AG09319 (cell line): ENCODE measurements around the gene LRRC23.
A peak's percentile ranks its signal among the peaks of the same experiment; 100 is the strongest.

Source experiments
- DNase-seq: peaks from one replicate; pipeline ENCODE4 v3.0.0-alpha.2; 2010; ENCODE audit warnings: low read depth; ENCODE audit errors: extremely low read depth
- CTCF ChIP-seq: IDR thresholded peaks from 2 replicates; pipeline ENCODE4 v1.5.1; 2011; ENCODE audit warnings: low read depth, mild to moderate bottlenecking, inconsistent platforms, low read length, moderate library complexity

Gene LRRC23

GRCh38 chr12:6957151-6957701 is 52.6 kb downstream of the LRRC23 start:
- DNase-seq = no peak
- no peak for TF ChIP-seq CTCF

- no peak for TF ChIP-seq CTCF
- no peak for DNase-seq
These were observed 53.4 kb downstream of the LRRC23 start for GRCh38 chr12:6957741-6958608.

GRCh38 chr12:6958609-6959057 is 54.0 kb downstream of the LRRC23 start:
- DNase-seq = no peak

GRCh38 chr12:6959058-6959804 is 54.6 kb downstream of the LRRC23 start:
- no peak for TF ChIP-seq CTCF
- DNase-seq = no peak

More at GRCh38 chr12:6958609-6959057, 54.0 kb downstream of the LRRC23 start:
- no peak for TF ChIP-seq CTCF

GRCh38 chr12:6959805-6960592 is 55.4 kb downstream of the LRRC23 start:
- no peak for DNase-seq
- TF ChIP-seq CTCF = no peak

GRCh38 chr12:6960593-6961277 is 56.1 kb downstream of the LRRC23 start:
- no peak for DNase-seq
- TF ChIP-seq CTCF = peak; percentile 19
